Smooth muscle cell (in vitro differentiated cells): ENCODE measurements around the gene SLC12A9. TPM values are rescaled to one million over a fixed set of nuclear protein-coding genes. Genes with fewer than 3 reads are reported as not detected.
A peak's percentile ranks its signal among the peaks of the same experiment; 100 is the strongest.

Experiments
- DNase-seq: peaks from one replicate; lab custom pipeline; 2025; ENCODE audit not compliant: unreplicated experiment; lab: John Stamatoyannopoulos, UW
- H2AFZ ChIP-seq: fragments of 200-600 bp; sonication (generic); 2 replicates; pipeline ENCODE4 v1.6.0; 2016; ENCODE audit warnings: antibody characterized with exemption, low read depth, mild to moderate bottlenecking
- H3F3A ChIP-seq: fragments of 200-600 bp; sonication (generic); 2 replicates; pipeline ENCODE4 v1.6.0; 2017; ENCODE audit warnings: antibody characterized with exemption, low read depth
- H3K27ac ChIP-seq: fragments of 200-600 bp; sonication (generic); 2 replicates; pipeline ENCODE4 v1.5.1; 2016; ENCODE audit warnings: low read depth, mild to moderate bottlenecking
- H3K27me3 ChIP-seq: fragments of 200-600 bp; sonication (generic); 2 replicates; pipeline ENCODE4 v1.6.1; 2016; ENCODE audit warnings: low read depth, mild to moderate bottlenecking
- H3K36me3 ChIP-seq: fragments of 200-600 bp; sonication (generic); 2 replicates; pipeline ENCODE4 v1.5.1; 2016; ENCODE audit warnings: low read depth
- H3K4me1 ChIP-seq: fragments of 200-600 bp; sonication (generic); 2 replicates; pipeline ENCODE4 v1.5.1; 2016; ENCODE audit warnings: low read depth
- H3K4me2 ChIP-seq: fragments of 200-600 bp; sonication (generic); 2 replicates; pipeline ENCODE4 v1.6.0; 2016; ENCODE audit warnings: mild to moderate bottlenecking
- H3K4me3 ChIP-seq: fragments of 200-600 bp; sonication (generic); 2 replicates; pipeline ENCODE4 v1.5.1; 2016; ENCODE audit warnings: mild to moderate bottlenecking
- H3K79me2 ChIP-seq: fragments of 200-600 bp; sonication (generic); 2 replicates; pipeline ENCODE4 v1.6.0; 2016; ENCODE audit warnings: low read depth, mild to moderate bottlenecking
- H3K9ac ChIP-seq: fragments of 200-600 bp; sonication (generic); 2 replicates; pipeline ENCODE4 v1.6.0; 2016; ENCODE audit warnings: low read depth
- H3K9me3 ChIP-seq: fragments of 200-600 bp; sonication (generic); replicated peaks from 2 replicates; pipeline ENCODE4 v1.5.1; 2016; ENCODE audit warnings: low read depth
- H4K20me1 ChIP-seq: fragments of 200-600 bp; sonication (generic); 2 replicates; pipeline ENCODE4 v1.6.0; 2016; ENCODE audit warnings: low read depth
- WGBS: methylation state at CpG from one replicate; pipeline ENCODE4 v1.1.7; 2016; ENCODE audit warnings: low lambda C conversion rate; 5-methylcytosine and 5-hydroxymethylcytosine counted together
- polyA plus RNA-seq: library from polyadenylated mRNA; unstranded; fragments of >200 nt; fragmentation: Nextera tagmentation; extraction: Ambion mirVana; gene quantifications from 2 replicates; pipeline ENCODE4 v1.2.1, GENCODE V29; 2016
- total RNA-seq: library from RNA; depleted of rRNA; stranded (reverse); fragments of >200 nt; gene quantifications from 2 replicates; pipeline ENCODE4 v1.2.3, GENCODE V29; 2014
- TF ChIP-seq, protein P1 (sequence below): fragments of 200-600 bp; sonication (generic); IDR thresholded peaks from 2 replicates; pipeline ENCODE4 v1.5.1; 2017; ENCODE audit warnings: borderline replicate concordance, mild to moderate bottlenecking, antibody characterized with exemption; ENCODE audit not compliant: insufficient read depth, poor library complexity, severe bottlenecking

Gene SLC12A9
- total and polyA plus RNA-seq, 2 experiments from 2014 or later: 8.9 to 12.1 TPM

DNA sequence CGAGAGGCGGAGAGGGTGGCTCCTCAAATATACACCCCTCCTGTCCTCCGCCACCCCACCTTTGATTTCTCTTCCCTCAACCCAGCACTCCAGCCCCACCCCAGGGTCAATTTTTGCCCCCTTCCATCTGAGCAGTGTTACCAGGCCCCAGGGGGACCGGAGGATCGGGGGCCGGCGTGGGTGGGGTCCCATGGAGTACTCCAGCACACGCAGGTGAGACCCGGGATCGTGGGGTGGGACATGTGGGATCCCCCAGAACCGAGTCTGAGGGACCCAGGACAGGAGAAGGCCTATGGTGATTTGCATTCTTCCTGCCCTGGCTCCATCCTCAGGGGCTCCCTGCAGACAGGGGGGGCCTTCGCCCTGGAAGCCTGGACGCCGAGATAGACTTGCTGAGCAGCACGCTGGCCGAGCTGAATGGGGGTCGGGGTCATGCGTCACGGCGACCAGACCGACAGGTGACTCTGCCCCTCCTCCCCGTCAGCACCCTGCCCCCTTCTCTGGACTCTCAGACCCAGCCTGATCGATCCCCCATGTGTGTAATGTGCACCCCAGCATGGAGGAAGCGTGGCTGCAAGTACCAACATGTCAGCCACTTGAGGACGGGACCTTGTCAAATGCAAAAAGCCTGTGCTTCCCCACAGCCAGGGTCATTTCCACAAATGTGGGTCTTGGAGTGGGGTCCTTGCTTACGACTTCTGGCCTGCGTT is 15.4 kb downstream of the SLC12A9 start:
- TF ChIP-seq, protein P1, sequence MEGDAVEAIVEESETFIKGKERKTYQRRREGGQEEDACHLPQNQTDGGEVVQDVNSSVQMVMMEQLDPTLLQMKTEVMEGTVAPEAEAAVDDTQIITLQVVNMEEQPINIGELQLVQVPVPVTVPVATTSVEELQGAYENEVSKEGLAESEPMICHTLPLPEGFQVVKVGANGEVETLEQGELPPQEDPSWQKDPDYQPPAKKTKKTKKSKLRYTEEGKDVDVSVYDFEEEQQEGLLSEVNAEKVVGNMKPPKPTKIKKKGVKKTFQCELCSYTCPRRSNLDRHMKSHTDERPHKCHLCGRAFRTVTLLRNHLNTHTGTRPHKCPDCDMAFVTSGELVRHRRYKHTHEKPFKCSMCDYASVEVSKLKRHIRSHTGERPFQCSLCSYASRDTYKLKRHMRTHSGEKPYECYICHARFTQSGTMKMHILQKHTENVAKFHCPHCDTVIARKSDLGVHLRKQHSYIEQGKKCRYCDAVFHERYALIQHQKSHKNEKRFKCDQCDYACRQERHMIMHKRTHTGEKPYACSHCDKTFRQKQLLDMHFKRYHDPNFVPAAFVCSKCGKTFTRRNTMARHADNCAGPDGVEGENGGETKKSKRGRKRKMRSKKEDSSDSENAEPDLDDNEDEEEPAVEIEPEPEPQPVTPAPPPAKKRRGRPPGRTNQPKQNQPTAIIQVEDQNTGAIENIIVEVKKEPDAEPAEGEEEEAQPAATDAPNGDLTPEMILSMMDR: no peak

DNA sequence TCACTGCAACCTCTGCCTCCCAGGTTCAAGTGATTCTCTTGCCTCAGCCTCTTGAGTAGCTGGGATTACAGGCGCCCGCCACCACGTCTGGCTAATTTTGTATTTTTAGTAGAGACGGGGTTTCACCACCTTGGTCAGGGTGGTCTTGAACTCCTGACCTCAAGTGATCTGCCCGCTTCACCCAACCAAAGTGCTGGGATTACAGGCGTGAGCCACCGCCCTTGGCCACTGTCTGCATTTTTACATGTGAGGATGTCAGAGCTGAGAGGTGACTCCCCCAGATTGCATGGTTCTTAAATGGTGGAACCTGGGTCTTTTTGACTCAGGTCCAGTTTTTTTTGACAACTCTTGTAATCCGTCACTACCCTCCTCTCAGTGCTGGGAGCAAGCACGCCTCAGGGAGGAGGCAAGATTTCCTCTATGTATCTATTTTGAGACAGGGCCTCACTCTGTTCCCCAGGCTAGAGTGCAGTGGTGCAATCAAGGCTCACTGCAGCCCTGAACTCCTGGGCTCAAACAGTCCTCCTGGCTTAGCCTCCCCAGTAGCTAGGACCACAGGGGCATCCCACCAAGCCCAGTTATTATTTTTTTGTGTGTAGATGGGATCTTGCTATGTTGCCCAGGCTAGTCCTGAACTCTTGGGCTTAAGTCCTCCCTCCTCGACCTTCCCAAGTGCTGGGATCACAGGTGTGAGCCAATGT is 21.2 kb downstream of the SLC12A9 start:
- Histone ChIP-seq H3F3A (peaks cover 10% of the 10 kb centered on the region), H3K27me3 (no peaks in the 10 kb centered on the region), H4K20me1 (peaks cover 34% of the 10 kb centered on the region), H3K4me1 (peaks cover 13% of the 10 kb centered on the region), H3K9ac (no peak overlapping the region), H3K27ac (peak overlapping the region; percentile 97), H2AFZ (no peak overlapping the region), H3K79me2 (peaks cover 49% of the 10 kb centered on the region), H3K4me2 (peak overlapping the region; percentile 90), H3K36me3 (peaks cover 7% of the 10 kb centered on the region), H3K4me3 (peak overlapping the region; percentile 100), H3K9me3 (no peaks in the 10 kb centered on the region)
- TF ChIP-seq, protein P1: no peak
- no peak for DNase-seq
- WGBS: 98% methylated on average over 10 of the region's 10 CpGs

More for the DNA sequence above, 15.4 kb downstream of the SLC12A9 start:
- no peaks in the 10 kb centered on the region for H3K36me3 ChIP-seq
- peak overlapping the region; percentile 94 for H3K4me2 ChIP-seq
- H3K27me3 ChIP-seq: no peaks in the 10 kb centered on the region
- no peak for DNase-seq
- WGBS: 11% methylated on average over 25 of the region's 27 CpGs
- H3K27ac ChIP-seq: peak overlapping the region; percentile 89
- H3F3A ChIP-seq: peaks cover 6% of the 10 kb centered on the region
- H3K9me3 ChIP-seq: no peaks in the 10 kb centered on the region
- peak overlapping the region; percentile 94 for H3K4me3 ChIP-seq
- H3K4me1 ChIP-seq: peaks cover 9% of the 10 kb centered on the region
- H2AFZ ChIP-seq: no peak overlapping the region
- peaks cover 27% of the 10 kb centered on the region for H3K79me2 ChIP-seq
- H3K9ac ChIP-seq: peak overlapping the region; percentile 99
- no peaks in the 10 kb centered on the region for H4K20me1 ChIP-seq

DNA sequence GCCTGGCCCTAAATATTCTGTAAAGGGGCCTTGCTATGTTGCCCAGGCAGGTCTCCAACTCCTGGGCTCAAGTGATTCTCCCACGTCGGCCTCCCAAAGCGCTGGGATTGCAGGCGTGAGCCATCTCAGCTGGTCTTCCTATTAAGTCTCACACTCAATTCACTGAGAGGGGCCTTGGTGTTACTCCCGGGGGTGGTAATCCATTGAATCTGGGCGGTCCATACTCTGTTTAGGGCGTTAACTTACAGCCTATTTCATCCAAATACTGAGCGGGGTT is 21.7 kb downstream of the SLC12A9 start:
- H3K4me3 ChIP-seq: peak overlapping the region; percentile 100
- H3K79me2 ChIP-seq: peaks cover 49% of the 10 kb centered on the region
- peaks cover 13% of the 10 kb centered on the region for H3K4me1 ChIP-seq
- peak overlapping the region; percentile 97 for H3K27ac ChIP-seq
- no peak overlapping the region for H2AFZ ChIP-seq
- H3F3A ChIP-seq: peaks cover 10% of the 10 kb centered on the region
- DNase-seq: no peak
- peak overlapping the region; percentile 90 for H3K4me2 ChIP-seq
- TF ChIP-seq, protein P1: no peak
- H3K36me3 ChIP-seq: peaks cover 9% of the 10 kb centered on the region
- H4K20me1 ChIP-seq: peaks cover 39% of the 10 kb centered on the region
- no peaks in the 10 kb centered on the region for H3K27me3 ChIP-seq
- 74% methylated on average over 8 of the region's 8 CpGs for WGBS
- no peaks in the 10 kb centered on the region for H3K9me3 ChIP-seq
- peak overlapping the region; percentile 98 for H3K9ac ChIP-seq
